Caco-2 (cell line): ENCODE data around the gene RASSF3. TPM values are rescaled to one million over a fixed set of nuclear protein-coding genes. Genes with fewer than 3 reads are reported as not detected.

Experiments used
- BruUV-seq: library from RNA; stranded (reverse); fragments of 400-500 nt; replicated peaks from 2 replicates; lab custom pipeline; 2021; lab: Mats Ljungman, UMichigan
- CTCF ChIA-PET: fragments of 300-600 bp; sonication (Branson Sonifier 250); formaldehyde crosslinking; loops from one replicate; lab custom pipeline; 2022; ENCODE audit warnings: antibody characterized with exemption; lab: Charles Lee
- POLR2A ChIA-PET: fragments of 300-600 bp; sonication (Branson Sonifier 250); formaldehyde crosslinking; loops from one replicate; lab custom pipeline; 2022; ENCODE audit warnings: antibody characterized with exemption; lab: Charles Lee
- DNase-seq, 2 experiments: peaks; one replicate each; pipeline versions ENCODE4 v3.0.0 to v3.0.0-alpha.2; 2020 to 2022
- H3K27me3 ChIP-seq: replicated peaks from 2 replicates; pipeline ENCODE4 v1.6.0; 2011; ENCODE audit warnings: low read length; ENCODE audit not compliant: control insufficient read depth, insufficient read depth
- H3K36me3 ChIP-seq: 2 replicates; pipeline ENCODE4 v1.5.1; 2011; ENCODE audit warnings: low read length; ENCODE audit not compliant: control insufficient read depth, insufficient read depth
- H3K4me1 ChIP-seq: fragments of 250-450 bp; sonication (Bioruptor Pico); 2 replicates; pipeline ENCODE4 v1.5.1; 2020; ENCODE audit warnings: mild to moderate bottlenecking
- H3K4me3 ChIP-seq: 2 replicates; pipeline ENCODE4 v1.5.1; 2011; ENCODE audit warnings: low read depth, mild to moderate bottlenecking, control low read depth, low read length
- H3K9me3 ChIP-seq: fragments of 250-450 bp; sonication (Bioruptor Pico); 2 replicates; pipeline ENCODE4 v1.5.1; 2020; ENCODE audit warnings: mild to moderate bottlenecking, moderate library complexity
- H3K27ac Mint-ChIP-seq: one replicate; pipeline ENCODE4 v1.8.0; 2022; ENCODE audit warnings: mixed read lengths; ENCODE audit not compliant: unreplicated experiment
- H3K27me3 Mint-ChIP-seq: one replicate; pipeline ENCODE4 v1.8.0; 2022; ENCODE audit warnings: mixed read lengths; ENCODE audit not compliant: insufficient read depth, unreplicated experiment
- H3K36me3 Mint-ChIP-seq: one replicate; pipeline ENCODE4 v1.8.0; 2022; ENCODE audit warnings: mild to moderate bottlenecking, mixed read lengths; ENCODE audit not compliant: insufficient read depth, unreplicated experiment
- H3K4me1 Mint-ChIP-seq: one replicate; pipeline ENCODE4 v1.8.0; 2022; ENCODE audit warnings: low read depth, mixed read lengths; ENCODE audit not compliant: unreplicated experiment
- H3K4me3 Mint-ChIP-seq: one replicate; pipeline ENCODE4 v1.8.0; 2022; ENCODE audit warnings: mild to moderate bottlenecking, moderate library complexity, mixed read lengths; ENCODE audit not compliant: unreplicated experiment
- H3K9me3 Mint-ChIP-seq: one replicate; pipeline ENCODE4 v1.8.0; 2022; ENCODE audit warnings: mixed read lengths; ENCODE audit not compliant: unreplicated experiment
- intact Hi-C: fragments of 100-400 bp; cut with micrococcal nuclease; formaldehyde crosslinking; loops from one replicate; pipeline ENCODE4 v1.10.0; 2022; ENCODE audit not compliant: unreplicated experiment
- total RNA-seq: library from RNA; stranded (reverse); gene quantifications from 2 replicates; pipeline ENCODE4 v1.2.3, GENCODE V29; 2022
- TF ChIP-seq, protein P1 (sequence below), 2 experiments: fragments of 200-600 bp in 1 of 2; IDR thresholded peaks; 1 replicate in 1 of 2; 2 replicates in 1 of 2; pipeline versions ENCODE4 v1.5.1 to v1.8.0; 2011 to 2022; ENCODE audit warnings: antibody characterized with exemption in 1 of 2, control low read depth in 1 of 2, inconsistent platforms in 1 of 2, low read depth in 1 of 2, low read length in 1 of 2, mild to moderate bottlenecking in 1 of 2, moderate library complexity in 1 of 2; ENCODE audit not compliant: insufficient read depth in 1 of 2, severe bottlenecking in 1 of 2, unreplicated experiment in 1 of 2

RASSF3 gene
- total RNA-seq, 1 experiment from 2014 or later = 25.7 TPM

DNA sequence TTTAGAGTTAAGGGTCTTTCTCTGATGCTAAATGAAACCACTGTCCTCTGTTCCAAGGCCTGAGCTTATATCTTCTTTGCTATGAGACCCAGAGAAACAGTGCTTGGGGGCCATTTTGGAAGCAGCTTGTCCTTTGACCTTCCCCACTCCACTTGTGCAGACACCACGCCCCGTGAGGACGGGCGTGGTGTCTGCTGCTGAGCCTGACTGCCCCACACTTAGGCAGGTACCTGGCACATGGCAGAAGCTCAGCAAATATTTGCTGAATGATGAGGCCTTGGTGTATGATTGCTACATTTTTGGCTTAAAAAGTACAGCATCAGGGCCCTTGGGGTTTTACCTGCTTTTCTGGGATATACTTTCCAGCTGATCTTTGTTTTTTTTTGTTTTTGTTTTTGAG, 69.9 kb downstream of the RASSF3 start:
- no TSS peak for BruUV-seq
- Mint-ChIP-seq H3K9me3 (no peaks in the 10 kb centered on the region), H3K4me1 (peaks cover 7% of the 10 kb centered on the region), H3K4me3 (no peak overlapping the region), H3K27me3 (no peaks in the 10 kb centered on the region), H3K36me3 (peaks cover 7% of the 10 kb centered on the region), H3K27ac (no peak overlapping the region)
- TF ChIP-seq, protein P1, sequence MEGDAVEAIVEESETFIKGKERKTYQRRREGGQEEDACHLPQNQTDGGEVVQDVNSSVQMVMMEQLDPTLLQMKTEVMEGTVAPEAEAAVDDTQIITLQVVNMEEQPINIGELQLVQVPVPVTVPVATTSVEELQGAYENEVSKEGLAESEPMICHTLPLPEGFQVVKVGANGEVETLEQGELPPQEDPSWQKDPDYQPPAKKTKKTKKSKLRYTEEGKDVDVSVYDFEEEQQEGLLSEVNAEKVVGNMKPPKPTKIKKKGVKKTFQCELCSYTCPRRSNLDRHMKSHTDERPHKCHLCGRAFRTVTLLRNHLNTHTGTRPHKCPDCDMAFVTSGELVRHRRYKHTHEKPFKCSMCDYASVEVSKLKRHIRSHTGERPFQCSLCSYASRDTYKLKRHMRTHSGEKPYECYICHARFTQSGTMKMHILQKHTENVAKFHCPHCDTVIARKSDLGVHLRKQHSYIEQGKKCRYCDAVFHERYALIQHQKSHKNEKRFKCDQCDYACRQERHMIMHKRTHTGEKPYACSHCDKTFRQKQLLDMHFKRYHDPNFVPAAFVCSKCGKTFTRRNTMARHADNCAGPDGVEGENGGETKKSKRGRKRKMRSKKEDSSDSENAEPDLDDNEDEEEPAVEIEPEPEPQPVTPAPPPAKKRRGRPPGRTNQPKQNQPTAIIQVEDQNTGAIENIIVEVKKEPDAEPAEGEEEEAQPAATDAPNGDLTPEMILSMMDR (IDR thresholded peaks at IDR 0.05; ENCODE audit: insufficient read depth in 1 of 2, low read depth in 1 of 2, low read length in 1 of 2, severe bottlenecking in 1 of 2, unreplicated experiment in 1 of 2) = no peak
- no peaks in the 10 kb centered on the region for H3K27me3 ChIP-seq
- no peaks in the 10 kb centered on the region for H3K9me3 ChIP-seq
- POLR2A ChIA-PET = no interaction called here
- DNase-seq = no peak
- CTCF ChIA-PET = no interaction called here
- no peaks in the 10 kb centered on the region for H3K36me3 ChIP-seq
- peaks cover 34% of the 10 kb centered on the region for H3K4me1 ChIP-seq
- intact Hi-C loops = no loop called here
- no peak overlapping the region for H3K4me3 ChIP-seq

DNA sequence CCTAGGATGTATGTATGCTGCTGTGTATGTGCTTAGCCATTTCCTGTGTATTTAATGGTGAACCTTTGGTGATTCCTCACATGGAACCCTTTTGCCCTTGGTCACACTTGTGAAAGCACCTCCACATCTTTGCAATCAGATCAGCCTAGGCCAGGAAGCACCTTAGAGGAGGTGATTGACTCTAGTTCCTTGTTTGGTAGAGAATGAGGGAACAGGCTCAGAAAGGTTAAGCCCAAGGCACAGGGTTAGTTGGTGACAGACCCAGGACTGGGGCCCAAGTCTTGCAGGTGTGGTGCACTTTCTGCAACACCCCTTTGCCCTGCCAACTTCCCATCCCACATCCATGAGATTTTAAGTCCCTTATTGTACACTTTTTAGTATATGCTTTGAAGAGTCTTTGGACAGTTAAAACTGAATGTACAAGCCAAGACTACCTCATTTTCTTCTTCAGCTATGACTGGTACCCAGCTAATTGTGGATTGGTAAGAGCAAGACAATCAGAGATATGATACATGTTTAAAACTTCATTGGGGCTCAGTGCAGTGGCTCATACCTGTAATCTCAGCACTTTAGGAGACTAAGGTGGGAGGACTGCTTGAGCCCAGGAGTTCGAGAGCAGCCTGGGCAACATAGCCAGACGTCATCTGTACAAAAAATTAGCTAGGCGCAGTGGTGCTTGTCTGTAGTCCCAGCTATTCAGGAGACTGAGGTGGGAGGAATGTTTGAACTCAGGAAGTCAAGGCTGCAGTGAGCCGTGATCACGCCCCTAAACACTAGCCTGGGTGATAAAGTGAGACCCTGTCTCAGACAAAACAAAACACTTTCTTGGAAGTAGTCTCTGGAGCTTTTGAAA, 71.1 kb downstream of the RASSF3 start:
- Mint-ChIP-seq H3K4me1 (peaks cover 7% of the 10 kb centered on the region), H3K4me3 (no peak overlapping the region), H3K27ac (no peak overlapping the region), H3K9me3 (no peaks in the 10 kb centered on the region), H3K36me3 (peaks cover 12% of the 10 kb centered on the region), H3K27me3 (no peaks in the 10 kb centered on the region)
- intact Hi-C loops = no loop called here
- no peak overlapping the region for H3K4me3 ChIP-seq
- no peaks in the 10 kb centered on the region for H3K9me3 ChIP-seq
- peaks cover 34% of the 10 kb centered on the region for H3K4me1 ChIP-seq
- POLR2A ChIA-PET = no interaction called here
- TF ChIP-seq, protein P1 (IDR thresholded peaks at IDR 0.05; ENCODE audit: insufficient read depth in 1 of 2, low read depth in 1 of 2, low read length in 1 of 2, severe bottlenecking in 1 of 2, unreplicated experiment in 1 of 2) = no peak
- H3K36me3 ChIP-seq = no peaks in the 10 kb centered on the region
- CTCF ChIA-PET = no interaction called here
- H3K27me3 ChIP-seq = no peaks in the 10 kb centered on the region
- no TSS peak for BruUV-seq
- no peak for DNase-seq

DNA sequence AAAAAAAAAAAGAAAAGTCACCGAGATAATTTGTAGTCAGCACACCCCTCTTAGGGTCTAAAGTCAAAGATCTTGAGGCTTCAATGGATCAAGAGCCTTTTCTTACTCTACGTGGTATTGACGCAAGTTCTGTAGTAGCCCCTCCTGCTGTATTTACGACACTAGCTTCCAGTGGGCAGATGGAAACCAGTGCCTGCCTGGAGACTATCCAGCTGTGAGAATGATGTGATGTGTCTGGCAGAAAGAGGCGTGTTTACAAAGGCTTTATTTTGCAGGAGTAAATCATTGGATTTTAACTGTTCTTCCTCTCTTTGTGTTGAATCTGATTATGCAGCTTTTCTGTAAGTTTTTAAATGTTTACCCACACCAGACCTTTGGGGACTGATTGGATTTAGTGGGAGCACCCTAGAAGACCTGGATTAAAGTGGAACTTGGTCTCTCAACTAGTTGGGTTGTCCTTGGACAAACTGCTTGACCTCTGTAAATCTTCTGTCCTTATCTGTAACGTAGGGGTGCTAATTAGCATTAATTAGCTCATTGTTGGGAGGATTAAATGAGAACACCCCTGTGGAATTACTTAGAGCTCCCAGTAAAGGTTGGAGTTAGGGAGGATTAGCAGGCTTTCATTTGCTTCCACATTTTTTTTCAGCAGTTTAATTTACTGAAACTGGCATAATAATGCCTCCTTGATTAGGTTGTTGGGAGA, 72.4 kb downstream of the RASSF3 start:
- Mint-ChIP-seq H3K9me3 (no peaks in the 10 kb centered on the region), H3K27me3 (no peaks in the 10 kb centered on the region), H3K27ac (no peak overlapping the region), H3K4me1 (peaks cover 7% of the 10 kb centered on the region), H3K36me3 (peaks cover 12% of the 10 kb centered on the region), H3K4me3 (no peak overlapping the region)
- no TSS peak for BruUV-seq
- no peaks in the 10 kb centered on the region for H3K27me3 ChIP-seq
- CTCF ChIA-PET = interaction anchor here (0.8 kb wide), 1 partner anchor 72 kb away, joined by 3 read pairs; no protein-coding TSS in a partner anchor
- no peak for DNase-seq
- H3K9me3 ChIP-seq = no peaks in the 10 kb centered on the region
- POLR2A ChIA-PET = no interaction called here
- no peak overlapping the region for H3K4me3 ChIP-seq
- H3K4me1 ChIP-seq = peaks cover 34% of the 10 kb centered on the region
- intact Hi-C loops = no loop called here
- TF ChIP-seq, protein P1 (IDR thresholded peaks at IDR 0.05; ENCODE audit: insufficient read depth in 1 of 2, low read depth in 1 of 2, low read length in 1 of 2, severe bottlenecking in 1 of 2, unreplicated experiment in 1 of 2) = no peak
- no peaks in the 10 kb centered on the region for H3K36me3 ChIP-seq
